DMS79 (cell line): ENCODE results near the gene HES7.
"Not testable (repeated sequence)": the region's sequence is repeated elsewhere in the genome, so short reads cannot be mapped to it uniquely, and the experiment has no call there.

Experiments
- DNase-seq: peaks from one replicate; lab custom pipeline; 2025; lab: John Stamatoyannopoulos, UW

The HES7 gene

GRCh38 chr17:8123695-8124349 lies at the start of gene HES7:
HES7 (minus strand) TSS chr17:8124106; CDS start chr17:8124084, 22 bp downstream.
- DNase-seq: no peak

DNA sequence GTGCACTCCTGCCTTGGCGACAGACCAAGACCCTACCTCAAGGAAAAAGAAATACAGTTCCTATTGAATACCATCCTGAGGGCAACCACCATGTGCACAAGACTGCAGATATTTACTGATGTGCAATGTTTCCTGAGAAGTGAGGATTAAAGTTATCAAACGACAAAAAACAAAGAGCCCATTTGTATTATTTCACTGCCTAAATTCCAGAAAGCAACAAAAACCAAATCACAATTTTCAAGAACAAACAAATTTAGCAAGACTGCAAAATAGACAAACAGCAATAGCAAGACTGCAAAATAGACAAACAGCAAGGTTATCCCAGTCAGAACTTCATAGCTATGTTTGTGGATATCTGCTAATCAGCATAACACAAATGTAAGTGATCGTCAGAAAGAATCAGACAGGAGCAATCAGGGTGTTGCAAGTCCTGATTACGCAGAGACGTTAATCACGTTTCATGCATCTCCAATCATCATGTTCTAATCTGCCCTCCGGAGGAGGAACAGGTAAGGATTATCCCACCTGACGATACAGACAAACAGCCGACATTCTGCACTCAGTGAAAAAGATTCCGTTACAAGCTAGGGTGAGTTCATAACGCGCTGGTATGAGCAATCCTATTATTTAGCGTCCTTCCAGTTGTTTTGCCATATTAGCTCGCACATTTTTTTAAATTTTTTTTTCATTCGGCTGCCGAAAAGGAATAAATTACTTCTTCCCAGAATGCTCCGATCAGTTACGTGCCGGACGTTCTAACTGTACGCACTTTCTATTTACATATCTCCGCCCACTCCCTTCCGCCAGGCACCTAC lies 49.4 kb upstream of the HES7 start:
- peak; percentile 95 for DNase-seq

- DNase-seq: not testable (repeated sequence)
Measured at GRCh38 chr17:8170186-8170585, 46.3 kb upstream of the HES7 start.

GRCh38 chr17:8167526-8167925 lies 43.6 kb upstream of the HES7 start:
- DNase-seq: no peak

- DNase-seq: no peak
Measured at GRCh38 chr17:8166731-8167130, 42.8 kb upstream of the HES7 start.

GRCh38 chr17:8164815-8165131 lies 40.9 kb upstream of the HES7 start:
- no peak for DNase-seq

GRCh38 chr17:8163978-8164814 lies 40.3 kb upstream of the HES7 start:
- no peak for DNase-seq

GRCh38 chr17:8162997-8163977 lies 39.4 kb upstream of the HES7 start:
- DNase-seq: no peak

DNA sequence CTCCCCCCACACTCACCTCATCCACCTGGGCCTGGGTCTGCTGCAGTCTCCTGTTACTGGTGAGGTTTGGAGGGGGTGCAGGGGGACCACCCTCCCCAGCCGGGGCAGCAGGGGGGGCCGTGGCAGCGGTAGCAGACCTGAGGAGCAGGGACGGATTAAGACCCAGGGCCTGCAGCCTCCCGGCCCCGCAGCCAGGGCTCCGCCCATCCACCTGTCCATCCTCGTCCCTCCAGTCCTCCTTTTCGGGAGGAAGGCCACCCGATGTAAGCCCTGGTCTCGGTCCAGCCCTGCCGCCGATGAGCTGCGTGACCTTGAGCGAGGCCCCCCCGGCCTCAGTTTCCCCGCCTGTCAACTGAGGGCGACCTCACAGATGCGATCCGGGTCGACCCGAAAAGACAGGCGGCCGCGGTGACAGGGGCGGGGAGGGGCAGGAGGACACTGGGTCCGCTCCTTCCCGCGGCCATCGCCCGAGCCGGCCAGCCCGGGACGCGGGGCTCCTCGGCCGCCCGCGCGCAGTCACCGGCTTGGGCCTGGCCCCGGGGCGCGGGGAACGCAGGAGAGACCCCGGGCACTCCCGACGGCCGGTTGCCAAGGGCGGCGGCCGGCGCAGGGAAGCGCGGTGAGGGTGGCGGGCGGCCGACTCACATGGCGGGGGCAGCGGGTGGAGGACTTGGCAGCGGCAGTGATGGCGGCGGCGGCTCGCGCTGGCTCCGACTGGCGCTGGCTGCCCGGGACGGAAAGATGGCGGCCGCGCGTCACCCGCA lies 38.5 kb upstream of the HES7 start, which contains the start of gene VAMP2:
TSS of gene VAMP2 (minus strand) at position 716 of the 764 bp plus-strand sequence. CDS start at position 647, 69 bp downstream.
- peak; percentile 15 for DNase-seq

DNA sequence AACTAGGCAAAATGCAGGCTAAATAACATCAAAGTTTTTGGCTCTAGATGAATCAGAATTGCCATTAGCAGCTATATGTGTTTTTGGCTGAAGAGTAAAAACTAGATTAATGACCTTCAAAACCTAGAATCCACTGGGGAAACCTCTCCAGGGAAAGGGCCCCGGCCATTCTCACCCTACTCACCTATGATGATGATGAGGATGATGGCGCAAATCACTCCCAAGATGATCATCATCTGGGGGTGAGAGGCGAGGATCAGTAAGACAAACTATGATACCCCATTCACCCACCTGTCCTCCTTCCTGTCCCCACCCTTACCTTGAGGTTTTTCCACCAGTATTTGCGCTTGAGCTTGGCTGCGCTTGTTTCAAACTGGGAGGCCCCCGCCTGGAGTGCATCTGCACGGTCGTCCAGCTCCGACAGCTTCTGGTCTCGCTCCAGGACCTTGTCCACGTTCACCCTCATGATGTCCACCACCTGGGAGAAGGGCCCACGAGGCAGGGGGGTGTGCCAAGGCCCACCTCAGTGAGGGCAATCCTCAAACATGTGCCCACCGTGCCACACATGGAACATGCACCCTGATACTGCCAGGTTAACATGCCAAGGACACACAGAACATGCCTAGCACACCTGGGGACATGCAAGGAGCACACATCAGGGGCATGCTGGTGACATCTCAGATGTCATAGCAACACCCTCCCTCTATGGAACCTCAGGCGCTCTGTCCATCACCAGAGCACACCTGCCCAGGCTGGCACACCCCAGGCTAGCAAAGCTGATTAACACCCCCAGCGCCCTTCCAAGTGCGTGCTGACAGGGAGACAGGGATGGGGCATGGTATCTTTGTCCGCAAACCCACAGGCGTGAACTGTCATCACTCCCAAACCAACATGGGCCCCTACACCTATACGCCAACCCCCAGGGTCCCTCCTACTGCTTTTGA lies 37.7 kb upstream of the HES7 start:
- DNase-seq: no peak

DNA sequence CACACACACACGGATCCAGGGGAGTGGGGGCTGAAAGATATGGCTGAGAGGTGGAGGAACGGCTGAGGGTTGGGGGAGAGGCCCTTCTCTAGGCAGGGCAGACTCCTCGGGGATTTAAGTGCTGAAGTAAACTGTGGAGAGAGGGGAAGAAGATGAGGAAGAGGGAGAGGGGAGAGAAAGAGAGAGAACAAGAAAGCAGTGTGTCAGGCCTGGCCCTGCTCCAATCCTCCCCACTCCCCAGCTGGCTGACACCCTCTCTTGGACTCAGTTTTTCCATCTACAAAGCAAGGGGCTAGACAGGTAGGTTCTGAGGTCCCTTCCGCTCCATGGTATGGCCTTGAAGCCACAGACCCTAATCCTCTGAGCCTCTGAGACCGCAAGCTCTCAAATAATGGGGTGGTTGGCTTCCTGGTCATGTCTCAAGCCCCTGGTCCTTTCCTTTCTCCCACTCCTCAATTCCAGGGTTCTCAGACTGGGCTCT lies 36.9 kb upstream of the HES7 start:
- no peak for DNase-seq

GRCh38 chr17:8160224-8160577 lies 36.3 kb upstream of the HES7 start:
- no peak for DNase-seq

- no peak for DNase-seq
Measured at GRCh38 chr17:8159459-8160223, 35.7 kb upstream of the HES7 start.

- no peak for DNase-seq
Measured at GRCh38 chr17:8159032-8159400, 35.1 kb upstream of the HES7 start.

- DNase-seq: peak; percentile 29
Measured at GRCh38 chr17:8158267-8159031, 34.5 kb upstream of the HES7 start.

GRCh38 chr17:8156246-8156992 lies 32.5 kb upstream of the HES7 start:
- peak; percentile 100 for DNase-seq

- DNase-seq: no peak
Measured at GRCh38 chr17:8155996-8156245, 32.0 kb upstream of the HES7 start.
